ENCODE results near the gene SLFN12. TPM values are rescaled to one million over a fixed set of nuclear protein-coding genes. Genes with fewer than 3 reads are reported as not detected.

The SLFN12 gene
- total RNA-seq, 1 experiment from 2014 or later: 12.7 TPM

- peaks cover 3% of the 10 kb centered on the region for H3K27me3 Mint-ChIP-seq (ENCODE audit: low read depth)
- DNase-seq (ENCODE audit: low spot score) (no peak), ATAC-seq (no peak)
- no peak overlapping the region for H3K4me3 Mint-ChIP-seq
- ChIA-PET POLR2A (no interaction called here), CTCF (no interaction called here)
- no peak overlapping the region for H3K27ac Mint-ChIP-seq
- H3K36me3 Mint-ChIP-seq: peaks cover 25% of the 10 kb centered on the region
- TF ChIP-seq ZBTB21 (CRISPR knock-in tag; IDR thresholded peaks at IDR 0.05; ENCODE audit: borderline replicate concordance): no peak
- no peak for TF ChIP-seq JAZF1 (CRISPR knock-in tag; IDR thresholded peaks at IDR 0.05)
- TF ChIP-seq NR2C2 (CRISPR knock-in tag; IDR thresholded peaks at IDR 0.05): no peak
- no peak for TF ChIP-seq ZNF423 (CRISPR knock-in tag; IDR thresholded peaks at IDR 0.05)
- no peak for TF ChIP-seq TCF7 (CRISPR knock-in tag; IDR thresholded peaks at IDR 0.05; ENCODE audit: low read depth)
- no peak for TF ChIP-seq CREB1 (CRISPR knock-in tag; IDR thresholded peaks at IDR 0.05)
- TF ChIP-seq CTCF (IDR thresholded peaks at IDR 0.05): no peak
- TF ChIP-seq, protein P1, sequence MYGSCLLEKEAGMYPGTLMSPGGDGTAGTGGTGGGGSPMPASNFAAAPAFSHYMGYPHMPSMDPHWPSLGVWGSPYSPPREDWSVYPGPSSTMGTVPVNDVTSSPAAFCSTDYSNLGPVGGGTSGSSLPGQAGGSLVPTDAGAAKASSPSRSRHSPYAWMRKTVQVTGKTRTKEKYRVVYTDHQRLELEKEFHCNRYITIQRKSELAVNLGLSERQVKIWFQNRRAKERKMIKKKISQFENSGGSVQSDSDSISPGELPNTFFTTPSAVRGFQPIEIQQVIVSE (CRISPR knock-in tag; IDR thresholded peaks at IDR 0.05; ENCODE audit: borderline replicate concordance): no peak
- no peak for TF ChIP-seq FOXP4 (CRISPR knock-in tag; IDR thresholded peaks at IDR 0.05)
- TF ChIP-seq, protein P2, sequence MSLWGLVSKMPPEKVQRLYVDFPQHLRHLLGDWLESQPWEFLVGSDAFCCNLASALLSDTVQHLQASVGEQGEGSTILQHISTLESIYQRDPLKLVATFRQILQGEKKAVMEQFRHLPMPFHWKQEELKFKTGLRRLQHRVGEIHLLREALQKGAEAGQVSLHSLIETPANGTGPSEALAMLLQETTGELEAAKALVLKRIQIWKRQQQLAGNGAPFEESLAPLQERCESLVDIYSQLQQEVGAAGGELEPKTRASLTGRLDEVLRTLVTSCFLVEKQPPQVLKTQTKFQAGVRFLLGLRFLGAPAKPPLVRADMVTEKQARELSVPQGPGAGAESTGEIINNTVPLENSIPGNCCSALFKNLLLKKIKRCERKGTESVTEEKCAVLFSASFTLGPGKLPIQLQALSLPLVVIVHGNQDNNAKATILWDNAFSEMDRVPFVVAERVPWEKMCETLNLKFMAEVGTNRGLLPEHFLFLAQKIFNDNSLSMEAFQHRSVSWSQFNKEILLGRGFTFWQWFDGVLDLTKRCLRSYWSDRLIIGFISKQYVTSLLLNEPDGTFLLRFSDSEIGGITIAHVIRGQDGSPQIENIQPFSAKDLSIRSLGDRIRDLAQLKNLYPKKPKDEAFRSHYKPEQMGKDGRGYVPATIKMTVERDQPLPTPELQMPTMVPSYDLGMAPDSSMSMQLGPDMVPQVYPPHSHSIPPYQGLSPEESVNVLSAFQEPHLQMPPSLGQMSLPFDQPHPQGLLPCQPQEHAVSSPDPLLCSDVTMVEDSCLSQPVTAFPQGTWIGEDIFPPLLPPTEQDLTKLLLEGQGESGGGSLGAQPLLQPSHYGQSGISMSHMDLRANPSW (CRISPR knock-in tag; conservative IDR thresholded peaks at IDR 0.05; ENCODE audit: low read depth): no peak
- no peak for TF ChIP-seq ZMAT4 (CRISPR knock-in tag; IDR thresholded peaks at IDR 0.05)
- no peak for TF ChIP-seq ZNF138 (CRISPR knock-in tag; conservative IDR thresholded peaks at IDR 0.05)
- peaks cover 18% of the 10 kb centered on the region for H3K9me3 Mint-ChIP-seq
- H3K4me1 Mint-ChIP-seq: no peaks in the 10 kb centered on the region
Observed at GRCh38 chr17:35414247-35414646, 18.1 kb downstream of the SLFN12 start.

DNA sequence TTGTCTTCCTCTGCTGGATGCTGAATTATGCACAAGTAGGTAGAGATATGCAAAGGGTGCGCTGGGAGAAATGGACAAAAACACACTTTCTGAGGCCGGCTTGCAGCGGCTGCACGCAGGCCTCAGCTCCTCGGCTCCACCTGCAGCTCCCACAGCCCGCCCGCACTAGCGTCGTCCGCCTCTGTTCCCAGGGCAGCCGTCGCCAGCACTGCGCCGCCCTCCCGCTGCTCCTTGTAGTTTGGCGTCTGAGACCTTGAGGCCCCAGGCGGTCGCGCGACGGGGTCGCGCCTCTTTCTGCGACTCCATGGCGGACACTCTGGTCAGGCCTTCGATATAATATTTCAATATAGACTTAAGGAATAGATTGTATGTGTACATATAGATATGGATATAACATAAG lies 24.8 kb downstream of the SLFN12 start:
- DNase-seq (ENCODE audit: low spot score) (peak; percentile 35), ATAC-seq (peak; percentile 76)
- H3K9me3 Mint-ChIP-seq: no peaks in the 10 kb centered on the region
- POLR2A ChIA-PET: interaction anchor here (1.0 kb wide), 1 partner anchor 147 kb away, joined by 3 read pairs; no protein-coding TSS in a partner anchor
- H3K27ac Mint-ChIP-seq: no peak overlapping the region
- H3K36me3 Mint-ChIP-seq: peaks cover 14% of the 10 kb centered on the region
- no peak overlapping the region for H3K4me3 Mint-ChIP-seq
- H3K4me1 Mint-ChIP-seq: no peaks in the 10 kb centered on the region
- H3K27me3 Mint-ChIP-seq (ENCODE audit: low read depth): peaks cover 6% of the 10 kb centered on the region
- CTCF ChIA-PET: no interaction called here
- TF ChIP-seq MXD4 (CRISPR knock-in tag; IDR thresholded peaks at IDR 0.05; ENCODE audit: borderline replicate concordance) (no peak), ERG (CRISPR knock-in tag; IDR thresholded peaks at IDR 0.05) (no peak), OVOL2 (CRISPR knock-in tag; IDR thresholded peaks at IDR 0.05; ENCODE audit: borderline replicate concordance) (no peak), EMX1 (CRISPR knock-in tag; IDR thresholded peaks at IDR 0.05) (no peak), ZNF121 (CRISPR knock-in tag; IDR thresholded peaks at IDR 0.05) (no peak)
- TF ChIP-seq, protein P3, sequence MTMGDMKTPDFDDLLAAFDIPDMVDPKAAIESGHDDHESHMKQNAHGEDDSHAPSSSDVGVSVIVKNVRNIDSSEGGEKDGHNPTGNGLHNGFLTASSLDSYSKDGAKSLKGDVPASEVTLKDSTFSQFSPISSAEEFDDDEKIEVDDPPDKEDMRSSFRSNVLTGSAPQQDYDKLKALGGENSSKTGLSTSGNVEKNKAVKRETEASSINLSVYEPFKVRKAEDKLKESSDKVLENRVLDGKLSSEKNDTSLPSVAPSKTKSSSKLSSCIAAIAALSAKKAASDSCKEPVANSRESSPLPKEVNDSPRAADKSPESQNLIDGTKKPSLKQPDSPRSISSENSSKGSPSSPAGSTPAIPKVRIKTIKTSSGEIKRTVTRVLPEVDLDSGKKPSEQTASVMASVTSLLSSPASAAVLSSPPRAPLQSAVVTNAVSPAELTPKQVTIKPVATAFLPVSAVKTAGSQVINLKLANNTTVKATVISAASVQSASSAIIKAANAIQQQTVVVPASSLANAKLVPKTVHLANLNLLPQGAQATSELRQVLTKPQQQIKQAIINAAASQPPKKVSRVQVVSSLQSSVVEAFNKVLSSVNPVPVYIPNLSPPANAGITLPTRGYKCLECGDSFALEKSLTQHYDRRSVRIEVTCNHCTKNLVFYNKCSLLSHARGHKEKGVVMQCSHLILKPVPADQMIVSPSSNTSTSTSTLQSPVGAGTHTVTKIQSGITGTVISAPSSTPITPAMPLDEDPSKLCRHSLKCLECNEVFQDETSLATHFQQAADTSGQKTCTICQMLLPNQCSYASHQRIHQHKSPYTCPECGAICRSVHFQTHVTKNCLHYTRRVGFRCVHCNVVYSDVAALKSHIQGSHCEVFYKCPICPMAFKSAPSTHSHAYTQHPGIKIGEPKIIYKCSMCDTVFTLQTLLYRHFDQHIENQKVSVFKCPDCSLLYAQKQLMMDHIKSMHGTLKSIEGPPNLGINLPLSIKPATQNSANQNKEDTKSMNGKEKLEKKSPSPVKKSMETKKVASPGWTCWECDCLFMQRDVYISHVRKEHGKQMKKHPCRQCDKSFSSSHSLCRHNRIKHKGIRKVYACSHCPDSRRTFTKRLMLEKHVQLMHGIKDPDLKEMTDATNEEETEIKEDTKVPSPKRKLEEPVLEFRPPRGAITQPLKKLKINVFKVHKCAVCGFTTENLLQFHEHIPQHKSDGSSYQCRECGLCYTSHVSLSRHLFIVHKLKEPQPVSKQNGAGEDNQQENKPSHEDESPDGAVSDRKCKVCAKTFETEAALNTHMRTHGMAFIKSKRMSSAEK (CRISPR knock-in tag; IDR thresholded peaks at IDR 0.05; ENCODE audit: borderline replicate concordance): no peak
